HG03439 (cell line): ENCODE data around the gene MORN1.
A peak's percentile ranks its signal among the peaks of the same experiment; 100 is the strongest.

ENCODE experiments used
- ATAC-seq: cut with Tn5 transposase; IDR thresholded peaks from one replicate; pipeline ENCODE4 v1.9.1; 2021; ENCODE audit warnings: mild to moderate bottlenecking, moderate library complexity; ENCODE audit not compliant: unreplicated experiment

The MORN1 gene

GRCh38 chr1:2311184-2312032 is 79.9 kb downstream of the MORN1 start:
- no peak for ATAC-seq

- ATAC-seq, result no peak
Observed at GRCh38 chr1:2310332-2311183, 80.8 kb downstream of the MORN1 start.

GRCh38 chr1:2308844-2309243 is 82.5 kb downstream of the MORN1 start:
- no peak for ATAC-seq

GRCh38 chr1:2307972-2308371 is 83.4 kb downstream of the MORN1 start:
- ATAC-seq, result no peak

DNA sequence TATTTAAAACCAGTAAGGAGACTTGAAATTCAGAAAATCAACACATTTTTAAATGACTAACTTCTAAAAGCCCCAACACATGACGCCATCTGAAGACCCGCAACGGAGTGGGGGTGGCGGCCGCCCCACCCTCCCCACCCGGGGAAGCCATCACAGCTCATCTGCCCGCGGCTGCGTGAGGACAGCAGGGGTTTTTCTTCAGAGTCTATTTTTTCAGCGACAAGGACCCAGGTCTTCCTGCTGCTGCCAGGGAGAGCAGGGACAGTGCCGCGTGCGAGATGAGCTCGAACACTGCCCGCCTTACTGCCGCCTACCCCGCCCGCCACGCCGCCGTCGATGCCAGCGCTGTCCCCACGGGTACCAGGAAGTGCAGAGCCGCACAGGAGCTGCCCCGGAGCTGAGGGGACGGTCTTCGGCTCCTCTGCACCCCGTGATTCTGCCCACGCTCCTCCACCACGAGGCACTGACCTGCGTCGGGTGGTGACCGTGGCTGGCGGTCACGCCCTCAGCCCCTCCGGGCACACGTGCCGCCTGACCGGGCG is 84.2 kb downstream of the MORN1 start:
- no peak for ATAC-seq

DNA sequence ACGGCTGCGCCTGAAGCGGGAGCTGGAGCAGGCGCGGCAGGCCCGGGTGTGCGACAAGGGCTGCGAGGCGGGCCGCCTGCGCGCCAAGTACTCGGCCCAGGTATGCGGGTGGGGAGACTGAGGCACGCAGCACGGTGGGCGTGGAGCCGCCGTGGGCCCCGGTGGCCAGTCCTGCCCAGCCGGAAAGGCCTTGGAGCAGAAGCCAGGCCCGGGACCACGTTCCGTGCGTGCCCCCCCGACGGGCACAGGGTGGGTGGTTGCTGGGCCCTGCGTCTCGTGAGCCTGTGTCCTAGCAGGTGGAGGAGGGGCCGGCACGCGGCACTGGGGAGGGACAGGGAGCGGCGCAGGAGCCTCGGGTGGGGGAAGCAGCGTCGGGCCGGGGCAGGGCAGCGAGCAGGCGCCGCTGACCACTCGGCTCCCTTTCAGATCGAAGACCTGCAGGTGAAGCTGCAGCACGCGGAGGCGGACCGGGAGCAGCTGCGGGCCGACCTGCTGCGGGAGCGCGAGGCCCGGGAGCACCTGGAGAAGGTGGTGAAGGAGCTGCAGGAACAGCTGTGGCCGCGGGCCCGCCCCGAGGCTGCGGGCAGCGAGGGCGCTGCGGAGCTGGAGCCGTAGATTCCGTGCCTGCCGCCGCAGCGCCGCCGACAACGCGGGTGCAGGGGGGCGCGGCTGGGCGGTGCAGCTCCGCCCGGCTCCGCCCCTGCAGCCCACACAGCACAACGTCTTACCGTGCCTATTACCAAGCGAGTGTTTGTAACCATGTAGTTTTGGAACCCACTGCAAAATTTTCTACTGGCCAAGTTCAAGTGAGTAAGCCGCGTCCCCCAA is 85.0 kb downstream of the MORN1 start:
- no peak for ATAC-seq

GRCh38 chr1:2304921-2305681 is 86.3 kb downstream of the MORN1 start:
- ATAC-seq, result no peak

- ATAC-seq, result no peak
Observed at GRCh38 chr1:2304282-2304681, 87.1 kb downstream of the MORN1 start.

DNA sequence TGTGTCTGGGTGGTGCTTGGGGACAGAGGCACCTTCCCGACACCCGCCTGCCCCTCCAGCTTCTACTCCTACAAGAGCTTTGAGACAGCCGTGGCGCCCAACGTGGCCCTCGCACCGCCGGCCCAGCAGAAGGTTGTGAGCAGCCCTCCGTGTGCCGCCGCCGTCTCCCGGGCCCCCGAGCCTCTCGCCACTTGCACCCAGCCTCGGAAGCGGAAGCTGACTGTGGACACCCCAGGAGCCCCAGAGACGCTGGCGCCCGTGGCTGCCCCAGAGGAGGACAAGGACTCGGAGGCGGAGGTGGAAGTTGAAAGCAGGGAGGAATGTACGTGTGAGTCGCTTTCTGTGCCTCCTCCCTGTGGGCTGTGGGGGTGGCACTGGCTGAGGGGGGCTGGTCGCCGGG is 87.6 kb downstream of the MORN1 start:
- no peak for ATAC-seq

DNA sequence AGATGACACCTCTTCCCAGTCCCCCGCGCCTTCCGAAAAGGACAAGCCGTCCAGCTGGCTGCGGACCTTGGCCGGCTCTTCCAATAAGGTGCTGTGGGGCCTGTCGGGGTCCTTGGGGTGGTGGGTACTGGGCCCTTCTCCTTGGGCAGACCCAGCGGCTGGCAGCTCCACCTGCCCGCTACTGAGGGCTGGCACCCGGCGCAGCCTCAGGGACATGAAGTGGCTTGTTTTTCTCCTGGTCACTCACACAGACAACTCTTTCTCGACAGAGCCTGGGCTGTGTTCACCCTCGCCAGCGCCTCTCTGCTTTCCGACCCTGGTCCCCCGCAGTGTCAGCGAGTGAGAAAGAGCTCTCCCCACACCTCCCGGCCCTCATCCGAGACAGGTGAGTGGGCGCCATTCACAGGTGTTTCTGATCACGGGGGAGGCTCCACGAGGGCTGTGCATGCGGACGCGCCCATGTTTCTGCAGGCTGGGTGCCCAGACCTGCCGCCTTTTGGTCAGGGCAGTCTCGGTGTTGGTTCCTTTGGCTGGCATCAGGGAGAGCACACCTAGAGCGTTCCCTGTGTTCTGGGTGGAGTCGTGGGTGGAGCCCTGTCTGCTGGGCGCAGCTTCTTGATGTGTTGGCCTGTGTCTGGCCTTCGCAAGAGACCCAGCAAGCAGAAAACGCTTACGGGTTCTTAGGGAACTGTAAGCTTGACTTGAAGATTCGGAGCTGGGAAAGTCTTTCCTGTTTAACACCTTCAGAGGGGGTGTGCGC is 88.2 kb downstream of the MORN1 start:
- ATAC-seq, result no peak

GRCh38 chr1:2302292-2302925 is 88.9 kb downstream of the MORN1 start:
- ATAC-seq, result no peak

- ATAC-seq, result no peak
Observed at GRCh38 chr1:2301607-2302291, 89.6 kb downstream of the MORN1 start.

DNA sequence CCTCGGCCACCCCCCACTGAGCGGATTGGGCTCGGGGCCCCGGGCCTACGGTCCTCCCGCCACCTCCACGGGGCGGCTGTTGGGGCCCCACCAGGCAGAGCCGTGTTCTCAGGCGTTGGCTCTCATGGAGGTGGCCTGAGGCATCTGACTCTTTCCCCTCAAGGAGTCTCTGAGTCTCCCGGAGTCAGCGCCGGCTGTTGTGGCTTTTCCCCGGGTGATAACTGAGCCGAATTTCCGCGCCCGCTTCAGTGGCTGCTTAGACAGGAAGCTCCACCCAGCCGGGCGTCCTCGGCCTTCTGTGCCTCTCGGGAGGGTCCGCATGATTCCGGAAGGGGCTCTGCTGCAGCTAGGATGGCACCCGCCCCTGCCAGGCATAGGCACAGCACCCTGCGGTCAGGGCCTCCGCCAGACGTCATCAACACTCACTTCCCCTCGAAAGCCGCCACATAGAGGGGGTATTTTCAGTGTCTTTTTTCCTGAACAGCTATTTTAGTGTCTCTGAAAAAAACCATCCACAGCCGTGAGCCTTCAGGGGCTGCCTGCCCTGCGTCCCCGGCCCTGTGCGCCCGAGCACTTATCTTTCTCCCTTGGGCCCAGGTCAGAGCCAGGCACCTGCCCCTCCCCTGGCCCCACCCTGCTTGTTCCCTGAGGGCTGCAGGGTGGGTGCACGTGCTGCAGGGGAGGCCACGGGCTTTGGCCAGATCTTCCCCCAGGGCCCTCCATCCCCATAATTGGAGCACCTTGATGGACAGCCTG is 90.3 kb downstream of the MORN1 start:
- peak; percentile 30 for ATAC-seq

GRCh38 chr1:2300004-2300771 is 91.2 kb downstream of the MORN1 start:
- peak; percentile 84 for ATAC-seq

GRCh38 chr1:2299131-2299627 is 92.2 kb downstream of the MORN1 start:
- ATAC-seq, result no peak

- no peak for ATAC-seq
Observed at GRCh38 chr1:2298685-2299084, 92.7 kb downstream of the MORN1 start.
